ENCODE measurements around the gene PNO1. TPM values are rescaled to one million over a fixed set of nuclear protein-coding genes. Genes with fewer than 3 reads are reported as not detected.
A peak's percentile ranks its signal among the peaks of the same experiment; 100 is the strongest.

The PNO1 gene
- total and polyA plus RNA-seq, 9 of the 15 experiments (the other 6 are each of a cell fraction or from before 2014, with no cell fraction given), result 11.8 to 81.7 (median 41.1) TPM

DNA sequence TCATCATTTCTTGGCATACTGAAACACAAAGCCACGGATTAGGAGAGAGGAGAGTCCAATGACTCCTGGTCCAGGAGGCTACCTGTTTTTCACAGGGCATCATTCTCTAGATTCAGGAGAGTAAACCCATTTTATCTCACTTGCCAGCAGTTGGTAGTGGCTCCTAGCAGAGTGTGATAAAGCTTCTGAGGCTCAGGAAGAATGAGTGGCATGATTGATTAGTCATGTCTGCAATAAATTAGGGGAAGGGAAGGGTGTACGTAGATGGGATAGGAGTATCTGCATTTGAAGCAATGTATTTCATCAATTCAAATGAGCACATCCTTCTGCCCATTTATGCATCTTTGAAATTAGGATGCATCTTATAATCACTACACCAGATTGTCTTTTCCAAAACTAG is 31.1 kb upstream of the PNO1 start (continued):
- TF ChIP-seq, protein P1, sequence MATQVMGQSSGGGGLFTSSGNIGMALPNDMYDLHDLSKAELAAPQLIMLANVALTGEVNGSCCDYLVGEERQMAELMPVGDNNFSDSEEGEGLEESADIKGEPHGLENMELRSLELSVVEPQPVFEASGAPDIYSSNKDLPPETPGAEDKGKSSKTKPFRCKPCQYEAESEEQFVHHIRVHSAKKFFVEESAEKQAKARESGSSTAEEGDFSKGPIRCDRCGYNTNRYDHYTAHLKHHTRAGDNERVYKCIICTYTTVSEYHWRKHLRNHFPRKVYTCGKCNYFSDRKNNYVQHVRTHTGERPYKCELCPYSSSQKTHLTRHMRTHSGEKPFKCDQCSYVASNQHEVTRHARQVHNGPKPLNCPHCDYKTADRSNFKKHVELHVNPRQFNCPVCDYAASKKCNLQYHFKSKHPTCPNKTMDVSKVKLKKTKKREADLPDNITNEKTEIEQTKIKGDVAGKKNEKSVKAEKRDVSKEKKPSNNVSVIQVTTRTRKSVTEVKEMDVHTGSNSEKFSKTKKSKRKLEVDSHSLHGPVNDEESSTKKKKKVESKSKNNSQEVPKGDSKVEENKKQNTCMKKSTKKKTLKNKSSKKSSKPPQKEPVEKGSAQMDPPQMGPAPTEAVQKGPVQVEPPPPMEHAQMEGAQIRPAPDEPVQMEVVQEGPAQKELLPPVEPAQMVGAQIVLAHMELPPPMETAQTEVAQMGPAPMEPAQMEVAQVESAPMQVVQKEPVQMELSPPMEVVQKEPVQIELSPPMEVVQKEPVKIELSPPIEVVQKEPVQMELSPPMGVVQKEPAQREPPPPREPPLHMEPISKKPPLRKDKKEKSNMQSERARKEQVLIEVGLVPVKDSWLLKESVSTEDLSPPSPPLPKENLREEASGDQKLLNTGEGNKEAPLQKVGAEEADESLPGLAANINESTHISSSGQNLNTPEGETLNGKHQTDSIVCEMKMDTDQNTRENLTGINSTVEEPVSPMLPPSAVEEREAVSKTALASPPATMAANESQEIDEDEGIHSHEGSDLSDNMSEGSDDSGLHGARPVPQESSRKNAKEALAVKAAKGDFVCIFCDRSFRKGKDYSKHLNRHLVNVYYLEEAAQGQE (IDR thresholded peaks at IDR 0.05; ENCODE audit: borderline replicate concordance), result peak; percentile 10; the same call in 1 of the 2 replicates
- TF ChIP-seq, protein P1 (CRISPR knock-in tag; IDR thresholded peaks at IDR 0.05; ENCODE audit: low read depth), result no peak
- TF ChIP-seq HCFC1 (IDR thresholded peaks at IDR 0.05; ENCODE audit: low read depth, low read length), result no peak
- no peak for TF ChIP-seq NUFIP1 (IDR thresholded peaks at IDR 0.05; ENCODE audit: partially characterized antibody)
- TF ChIP-seq, protein P2, sequence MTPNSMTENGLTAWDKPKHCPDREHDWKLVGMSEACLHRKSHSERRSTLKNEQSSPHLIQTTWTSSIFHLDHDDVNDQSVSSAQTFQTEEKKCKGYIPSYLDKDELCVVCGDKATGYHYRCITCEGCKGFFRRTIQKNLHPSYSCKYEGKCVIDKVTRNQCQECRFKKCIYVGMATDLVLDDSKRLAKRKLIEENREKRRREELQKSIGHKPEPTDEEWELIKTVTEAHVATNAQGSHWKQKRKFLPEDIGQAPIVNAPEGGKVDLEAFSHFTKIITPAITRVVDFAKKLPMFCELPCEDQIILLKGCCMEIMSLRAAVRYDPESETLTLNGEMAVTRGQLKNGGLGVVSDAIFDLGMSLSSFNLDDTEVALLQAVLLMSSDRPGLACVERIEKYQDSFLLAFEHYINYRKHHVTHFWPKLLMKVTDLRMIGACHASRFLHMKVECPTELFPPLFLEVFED (CRISPR knock-in tag; conservative IDR thresholded peaks at IDR 0.05), result no peak
- TF ChIP-seq KHSRP (IDR thresholded peaks at IDR 0.05), result no peak
- peak; percentile 62; the same call in 1 of the 2 replicates for TF ChIP-seq NCOR1 (IDR thresholded peaks at IDR 0.05)
- TF ChIP-seq HIVEP1 (CRISPR knock-in tag; IDR thresholded peaks at IDR 0.05), result no peak
- TF ChIP-seq U2AF2 (optimal IDR thresholded peaks at IDR 0.05; ENCODE audit: low read depth, low read length), result no peak
- TF ChIP-seq, protein P3, sequence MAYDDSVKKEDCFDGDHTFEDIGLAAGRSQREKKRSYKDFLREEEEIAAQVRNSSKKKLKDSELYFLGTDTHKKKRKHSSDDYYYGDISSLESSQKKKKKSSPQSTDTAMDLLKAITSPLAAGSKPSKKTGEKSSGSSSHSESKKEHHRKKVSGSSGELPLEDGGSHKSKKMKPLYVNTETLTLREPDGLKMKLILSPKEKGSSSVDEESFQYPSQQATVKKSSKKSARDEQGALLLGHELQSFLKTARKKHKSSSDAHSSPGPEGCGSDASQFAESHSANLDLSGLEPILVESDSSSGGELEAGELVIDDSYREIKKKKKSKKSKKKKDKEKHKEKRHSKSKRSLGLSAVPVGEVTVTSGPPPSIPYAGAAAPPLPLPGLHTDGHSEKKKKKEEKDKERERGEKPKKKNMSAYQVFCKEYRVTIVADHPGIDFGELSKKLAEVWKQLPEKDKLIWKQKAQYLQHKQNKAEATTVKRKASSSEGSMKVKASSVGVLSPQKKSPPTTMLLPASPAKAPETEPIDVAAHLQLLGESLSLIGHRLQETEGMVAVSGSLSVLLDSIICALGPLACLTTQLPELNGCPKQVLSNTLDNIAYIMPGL (CRISPR knock-in tag; IDR thresholded peaks at IDR 0.05), result no peak
- TF ChIP-seq, protein P4, sequence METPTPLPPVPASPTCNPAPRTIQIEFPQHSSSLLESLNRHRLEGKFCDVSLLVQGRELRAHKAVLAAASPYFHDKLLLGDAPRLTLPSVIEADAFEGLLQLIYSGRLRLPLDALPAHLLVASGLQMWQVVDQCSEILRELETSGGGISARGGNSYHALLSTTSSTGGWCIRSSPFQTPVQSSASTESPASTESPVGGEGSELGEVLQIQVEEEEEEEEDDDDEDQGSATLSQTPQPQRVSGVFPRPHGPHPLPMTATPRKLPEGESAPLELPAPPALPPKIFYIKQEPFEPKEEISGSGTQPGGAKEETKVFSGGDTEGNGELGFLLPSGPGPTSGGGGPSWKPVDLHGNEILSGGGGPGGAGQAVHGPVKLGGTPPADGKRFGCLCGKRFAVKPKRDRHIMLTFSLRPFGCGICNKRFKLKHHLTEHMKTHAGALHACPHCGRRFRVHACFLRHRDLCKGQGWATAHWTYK (CRISPR knock-in tag; IDR thresholded peaks at IDR 0.05), result no peak
- TF ChIP-seq, protein P5, sequence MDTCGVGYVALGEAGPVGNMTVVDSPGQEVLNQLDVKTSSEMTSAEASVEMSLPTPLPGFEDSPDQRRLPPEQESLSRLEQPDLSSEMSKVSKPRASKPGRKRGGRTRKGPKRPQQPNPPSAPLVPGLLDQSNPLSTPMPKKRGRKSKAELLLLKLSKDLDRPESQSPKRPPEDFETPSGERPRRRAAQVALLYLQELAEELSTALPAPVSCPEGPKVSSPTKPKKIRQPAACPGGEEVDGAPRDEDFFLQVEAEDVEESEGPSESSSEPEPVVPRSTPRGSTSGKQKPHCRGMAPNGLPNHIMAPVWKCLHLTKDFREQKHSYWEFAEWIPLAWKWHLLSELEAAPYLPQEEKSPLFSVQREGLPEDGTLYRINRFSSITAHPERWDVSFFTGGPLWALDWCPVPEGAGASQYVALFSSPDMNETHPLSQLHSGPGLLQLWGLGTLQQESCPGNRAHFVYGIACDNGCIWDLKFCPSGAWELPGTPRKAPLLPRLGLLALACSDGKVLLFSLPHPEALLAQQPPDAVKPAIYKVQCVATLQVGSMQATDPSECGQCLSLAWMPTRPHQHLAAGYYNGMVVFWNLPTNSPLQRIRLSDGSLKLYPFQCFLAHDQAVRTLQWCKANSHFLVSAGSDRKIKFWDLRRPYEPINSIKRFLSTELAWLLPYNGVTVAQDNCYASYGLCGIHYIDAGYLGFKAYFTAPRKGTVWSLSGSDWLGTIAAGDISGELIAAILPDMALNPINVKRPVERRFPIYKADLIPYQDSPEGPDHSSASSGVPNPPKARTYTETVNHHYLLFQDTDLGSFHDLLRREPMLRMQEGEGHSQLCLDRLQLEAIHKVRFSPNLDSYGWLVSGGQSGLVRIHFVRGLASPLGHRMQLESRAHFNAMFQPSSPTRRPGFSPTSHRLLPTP (IDR thresholded peaks at IDR 0.05; ENCODE audit: borderline replicate concordance, extremely low read depth, insufficient read length), result no peak
